IMR-90 (cell line): ENCODE data around the gene SYNE1. TPM values are rescaled to one million over a fixed set of nuclear protein-coding genes. Genes with fewer than 3 reads are reported as not detected.

ENCODE experiments used
- ATAC-seq: fragments of 200-7000 bp; cut with Tn5 transposase; 2 replicates; pipeline ENCODE4 v1.9.1; 2020; ENCODE audit warnings: low read depth, mild to moderate bottlenecking, moderate library complexity
- BruUV-seq: library from RNA; stranded (reverse); fragments of 400-500 nt; replicated peaks from 2 replicates; lab custom pipeline; 2021; lab: Mats Ljungman, UMichigan
- CTCF ChIA-PET: fragments of 300-600 bp; formaldehyde crosslinking; extraction: SDS; loops from one replicate; lab custom pipeline; 2021; ENCODE audit warnings: antibody characterized with exemption; lab: Yijun Ruan, JAX
- POLR2A ChIA-PET: fragments of 300-600 bp; sonication (Branson Sonifier 250); formaldehyde crosslinking; loops from one replicate; lab custom pipeline; 2022; ENCODE audit warnings: antibody characterized with exemption; ENCODE audit not compliant: unreplicated experiment; lab: Charles Lee
- DNase-seq: peaks from one replicate; pipeline ENCODE4 v3.0.0; 2013
- H2AFZ ChIP-seq: replicated peaks from 2 replicates; pipeline ENCODE3; 2013; ENCODE audit warnings: low read length, mild to moderate bottlenecking; ENCODE audit not compliant: poor library complexity
- H2AK5ac ChIP-seq: 2 replicates; pipeline ENCODE4 v1.6.1; 2013; ENCODE audit warnings: low read depth, low read length, inconsistent platforms
- H2AK9ac ChIP-seq: replicated peaks from 2 replicates; pipeline ENCODE3; 2013; ENCODE audit warnings: mild to moderate bottlenecking, low read depth, low read length, moderate library complexity; ENCODE audit not compliant: poor library complexity
- H2BK120ac ChIP-seq: 2 replicates; pipeline ENCODE4 v1.6.1; 2013; ENCODE audit warnings: low read depth, low read length, inconsistent platforms
- H2BK15ac ChIP-seq: 3 replicates; pipeline ENCODE4 v1.6.1; 2013; ENCODE audit warnings: low read depth, low read length, inconsistent platforms
- H2BK20ac ChIP-seq: 2 replicates; pipeline ENCODE4 v1.6.1; 2013; ENCODE audit warnings: low read depth, mild to moderate bottlenecking, inconsistent platforms, low read length, moderate library complexity
- H2BK5ac ChIP-seq: 2 replicates; pipeline ENCODE4 v1.6.1; 2013; ENCODE audit warnings: mild to moderate bottlenecking, low read depth, low read length, inconsistent platforms; ENCODE audit not compliant: poor library complexity, severe bottlenecking
- H3K14ac ChIP-seq: replicated peaks from 2 replicates; pipeline ENCODE4 v1.6.1; 2013; ENCODE audit warnings: low read depth, low read length, inconsistent platforms
- H3K18ac ChIP-seq: 2 replicates; pipeline ENCODE4 v1.6.1; 2013; ENCODE audit warnings: low read depth, low read length, control low read depth
- H3K23ac ChIP-seq: 2 replicates; pipeline ENCODE4 v1.6.1; 2013; ENCODE audit warnings: low read depth, low read length, inconsistent platforms
- H3K27ac ChIP-seq: 2 replicates; pipeline ENCODE4 v1.5.1; 2013; ENCODE audit warnings: mild to moderate bottlenecking, control low read depth, low read length; ENCODE audit not compliant: insufficient read depth
- H3K27me3 ChIP-seq: 2 replicates; pipeline ENCODE4 v1.6.1; 2013; ENCODE audit warnings: low read length; ENCODE audit not compliant: control insufficient read depth, insufficient read depth
- H3K36me3 ChIP-seq: 2 replicates; pipeline ENCODE4 v1.6.1; 2013; ENCODE audit warnings: low read length, mixed read lengths; ENCODE audit not compliant: control insufficient read depth, insufficient read depth
- H3K4ac ChIP-seq: 2 replicates; pipeline ENCODE4 v1.6.1; 2013; ENCODE audit warnings: low read depth, low read length, inconsistent platforms
- H3K4me1 ChIP-seq: 2 replicates; pipeline ENCODE4 v1.6.1; 2013; ENCODE audit warnings: low read length, mixed read lengths; ENCODE audit not compliant: control insufficient read depth, insufficient read depth
- H3K4me2 ChIP-seq: 2 replicates; pipeline ENCODE4 v1.6.1; 2013; ENCODE audit warnings: low read depth, mild to moderate bottlenecking, control low read depth, low read length, moderate library complexity
- H3K4me3 ChIP-seq: 2 replicates; pipeline ENCODE4 v1.5.1; 2013; ENCODE audit warnings: low read depth, mild to moderate bottlenecking, control low read depth, low read length, moderate library complexity; ENCODE audit not compliant: insufficient read depth
- H3K56ac ChIP-seq: 2 replicates; pipeline ENCODE4 v1.6.1; 2013; ENCODE audit warnings: low read length, inconsistent platforms; ENCODE audit not compliant: insufficient read depth; ENCODE audit errors: extremely low read depth
- H3K79me1 ChIP-seq, 2 experiments: 2 replicates each; pipeline ENCODE4 v1.6.1; 2013; ENCODE audit warnings: low read length in 2 of 2, inconsistent platforms in 1 of 2, low read depth in 1 of 2
- H3K9ac ChIP-seq: 2 replicates; pipeline ENCODE4 v1.6.1; 2013; ENCODE audit warnings: low read depth, low read length, control low read depth
- H3K9me1 ChIP-seq: 2 replicates; pipeline ENCODE4 v1.6.1; 2013; ENCODE audit warnings: low read length, inconsistent platforms; ENCODE audit not compliant: insufficient read depth
- H3K9me3 ChIP-seq: 2 replicates; pipeline ENCODE4 v1.6.1; 2013; ENCODE audit warnings: low read length; ENCODE audit not compliant: control insufficient read depth, insufficient read depth
- H4K20me1 ChIP-seq: 2 replicates; pipeline ENCODE4 v1.6.1; 2013; ENCODE audit warnings: low read length, inconsistent platforms; ENCODE audit not compliant: insufficient read depth
- H4K5ac ChIP-seq: 2 replicates; pipeline ENCODE4 v1.6.1; 2013; ENCODE audit warnings: mild to moderate bottlenecking, low read depth, low read length, control low read depth
- H4K8ac ChIP-seq, 2 experiments: 2 replicates each; pipeline ENCODE4 v1.6.1; 2013; ENCODE audit warnings: low read depth in 2 of 2, low read length in 2 of 2, control low read depth in 1 of 2, inconsistent platforms in 1 of 2
- H4K91ac ChIP-seq: 2 replicates; pipeline ENCODE4 v1.6.1; 2013; ENCODE audit warnings: low read depth, low read length, inconsistent platforms; ENCODE audit not compliant: insufficient read depth
- BHLHE40 ChIP-seq: fragments of 150-350 bp; IDR thresholded peaks from 2 replicates; pipeline ENCODE4 v1.6.1; 2016; ENCODE audit warnings: mild to moderate bottlenecking, low read depth, low read length
- CEBPB ChIP-seq: IDR thresholded peaks from 2 replicates; pipeline ENCODE4 v1.6.1; 2012; ENCODE audit warnings: low read depth, low read length, improper control_type of control experiment
- CHD1 ChIP-seq: IDR thresholded peaks from 2 replicates; pipeline ENCODE4 v1.6.1; 2012; ENCODE audit warnings: low read depth, low read length, improper control_type of control experiment
- FOS ChIP-seq: fragments of 150-350 bp; IDR thresholded peaks from 2 replicates; pipeline ENCODE4 v1.6.1; 2016; ENCODE audit warnings: low read depth, low read length
- MAFK ChIP-seq: IDR thresholded peaks from 2 replicates; pipeline ENCODE4 v1.6.1; 2012; ENCODE audit warnings: low read depth, low read length, improper control_type of control experiment
- MAZ ChIP-seq: IDR thresholded peaks from 2 replicates; pipeline ENCODE4 v1.6.1; 2012; ENCODE audit warnings: low read depth, mild to moderate bottlenecking, low read length, improper control_type of control experiment, moderate library complexity, borderline replicate concordance
- MXI1 ChIP-seq: IDR thresholded peaks from 2 replicates; pipeline ENCODE4 v1.6.1; 2012; ENCODE audit warnings: low read depth, mild to moderate bottlenecking, low read length, moderate library complexity, borderline replicate concordance
- NFE2L2 ChIP-seq: fragments of 150-350 bp; IDR thresholded peaks from 2 replicates; pipeline ENCODE4 v1.6.1; 2016; ENCODE audit warnings: low read depth, mild to moderate bottlenecking, low read length
- POLR2A ChIP-seq: IDR thresholded peaks from 2 replicates; pipeline ENCODE4 v1.6.1; 2012; ENCODE audit warnings: mild to moderate bottlenecking, low read depth, low read length
- RAD21 ChIP-seq: IDR thresholded peaks from 2 replicates; pipeline ENCODE4 v1.6.1; 2012; ENCODE audit warnings: low read length, improper control_type of control experiment
- RCOR1 ChIP-seq: IDR thresholded peaks from 2 replicates; pipeline ENCODE4 v1.6.1; 2012; ENCODE audit warnings: mild to moderate bottlenecking, low read length, improper control_type of control experiment; ENCODE audit not compliant: insufficient replicate concordance
- RFX5 ChIP-seq: IDR thresholded peaks from 2 replicates; pipeline ENCODE4 v1.8.0; 2012; ENCODE audit warnings: low read depth, mild to moderate bottlenecking, low read length, moderate library complexity
- SMC3 ChIP-seq: fragments of 150-350 bp; IDR thresholded peaks from 2 replicates; pipeline ENCODE4 v1.6.1; 2016; ENCODE audit warnings: low read depth, mild to moderate bottlenecking, antibody characterized with exemption, low read length, moderate library complexity
- WGBS, 2 experiments: methylation state at CpG; one replicate each; pipeline versions ENCODE4 v1.1.5 to v1.1.7; 2013; ENCODE audit warnings: missing lambda C conversion rate in 2 of 2; ENCODE audit not compliant: insufficient read length in 1 of 2; ENCODE audit errors: extremely low coverage in 2 of 2; 5-methylcytosine and 5-hydroxymethylcytosine counted together
- dilution Hi-C: fragments of 300-500 bp; cut with HindIII; formaldehyde crosslinking; loops from one replicate; pipeline ENCODE4 v1.14.3; 2018; ENCODE audit warnings: low sequenced_read_pairs; ENCODE audit not compliant: unreplicated experiment
- in situ Hi-C: fragments of 300-500 bp; cut with MboI; formaldehyde crosslinking; loops from 3 replicates; pipeline ENCODE4 v1.14.3; 2019; ENCODE audit warnings: low sequenced_read_pairs, inconsistent platforms, mixed read lengths
- intact Hi-C: fragments of 100-400 bp; cut with micrococcal nuclease; formaldehyde crosslinking; loops from 2 replicates; pipeline ENCODE4 v1.10.0; 2022
- polyA plus RNA-seq, 3 experiments: library from polyadenylated mRNA; depleted of rRNA; stranded (reverse); fragments of >200 nt; gene quantifications; 2 replicates each; pipeline ENCODE4 v1.2.3, GENCODE V29; 2012; ENCODE audit warnings: low replicate concordance in 1 of 3
- total RNA-seq: library from RNA; depleted of rRNA; stranded (reverse); fragments of >200 nt; gene quantifications from 2 replicates; pipeline ENCODE4 v1.2.3, GENCODE V29; 2012
- TF ChIP-seq, protein P1 (sequence below): fragments of 150-350 bp; IDR thresholded peaks from 2 replicates; pipeline ENCODE4 v1.6.1; 2016; ENCODE audit warnings: low read depth, mild to moderate bottlenecking, low read length, moderate library complexity, borderline replicate concordance
- TF ChIP-seq, protein P2 (sequence below): fragments of 150-350 bp; IDR thresholded peaks from 2 replicates; pipeline ENCODE4 v1.6.1; 2017; ENCODE audit warnings: mild to moderate bottlenecking, antibody characterized with exemption, low read length, low read depth
- TF ChIP-seq, protein P3 (sequence below): conservative IDR thresholded peaks from 2 replicates; pipeline ENCODE4 v1.5.1; 2012; ENCODE audit warnings: mild to moderate bottlenecking, low read depth, low read length, improper control_type of control experiment

The SYNE1 gene
- total and polyA plus RNA-seq, 2 of the 4 experiments (the other 2 are of a cell fraction) = 34.1 to 159 TPM

DNA sequence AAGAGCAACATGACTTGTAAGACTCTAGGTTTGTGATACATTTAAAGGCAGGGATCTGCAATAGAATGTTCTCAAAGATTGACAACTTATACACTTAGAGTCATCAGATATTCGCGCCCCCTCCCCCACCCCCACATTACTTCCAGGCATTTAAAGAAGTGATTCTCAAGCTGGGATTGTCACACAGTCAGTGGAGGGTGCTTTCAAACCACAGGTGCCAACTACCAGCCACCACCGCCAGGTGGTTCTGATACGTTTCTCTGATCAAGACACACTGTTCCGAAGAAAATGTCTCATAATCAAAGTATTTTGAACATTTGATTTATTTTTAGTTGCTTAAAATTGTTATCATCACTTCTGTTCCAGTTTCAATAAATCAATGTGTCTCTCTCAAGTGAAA, 472.2 kb downstream of the SYNE1 start:
- no peak overlapping the region for H4K91ac ChIP-seq
- ChIA-PET POLR2A (no interaction called here), CTCF (interaction anchor here (0.6 kb wide), 1 partner anchor 679 kb away, joined by 3 read pairs; no protein-coding TSS in a partner anchor)
- H3K56ac ChIP-seq = no peak overlapping the region
- no peak overlapping the region for H2BK5ac ChIP-seq
- H3K79me1 ChIP-seq = peaks cover 3 to 5% of the 10 kb centered on the region in 2 experiments; a peak in 2 of 4 replicates
- H2BK20ac ChIP-seq = no peak overlapping the region
- no peak overlapping the region for H3K14ac ChIP-seq
- no peaks in the 10 kb centered on the region for H3K27me3 ChIP-seq
- H3K36me3 ChIP-seq = peaks cover 17% of the 10 kb centered on the region
- H3K4ac ChIP-seq = no peak overlapping the region
- no peak for TF ChIP-seq MAFK
- TF ChIP-seq NFE2L2 = no peak
- TF ChIP-seq RAD21 = no peak
- no peak for TF ChIP-seq RFX5
- no peak for TF ChIP-seq RCOR1
- no peak for TF ChIP-seq MXI1
- no peak for TF ChIP-seq POLR2A
- no peak for TF ChIP-seq SMC3
- no peak for TF ChIP-seq CHD1
- TF ChIP-seq, protein P1, sequence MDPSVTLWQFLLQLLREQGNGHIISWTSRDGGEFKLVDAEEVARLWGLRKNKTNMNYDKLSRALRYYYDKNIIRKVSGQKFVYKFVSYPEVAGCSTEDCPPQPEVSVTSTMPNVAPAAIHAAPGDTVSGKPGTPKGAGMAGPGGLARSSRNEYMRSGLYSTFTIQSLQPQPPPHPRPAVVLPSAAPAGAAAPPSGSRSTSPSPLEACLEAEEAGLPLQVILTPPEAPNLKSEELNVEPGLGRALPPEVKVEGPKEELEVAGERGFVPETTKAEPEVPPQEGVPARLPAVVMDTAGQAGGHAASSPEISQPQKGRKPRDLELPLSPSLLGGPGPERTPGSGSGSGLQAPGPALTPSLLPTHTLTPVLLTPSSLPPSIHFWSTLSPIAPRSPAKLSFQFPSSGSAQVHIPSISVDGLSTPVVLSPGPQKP = no peak
- no peak for TF ChIP-seq MAZ
- no peak for TF ChIP-seq FOS
- TF ChIP-seq, protein P2, sequence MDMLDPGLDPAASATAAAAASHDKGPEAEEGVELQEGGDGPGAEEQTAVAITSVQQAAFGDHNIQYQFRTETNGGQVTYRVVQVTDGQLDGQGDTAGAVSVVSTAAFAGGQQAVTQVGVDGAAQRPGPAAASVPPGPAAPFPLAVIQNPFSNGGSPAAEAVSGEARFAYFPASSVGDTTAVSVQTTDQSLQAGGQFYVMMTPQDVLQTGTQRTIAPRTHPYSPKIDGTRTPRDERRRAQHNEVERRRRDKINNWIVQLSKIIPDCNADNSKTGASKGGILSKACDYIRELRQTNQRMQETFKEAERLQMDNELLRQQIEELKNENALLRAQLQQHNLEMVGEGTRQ = no peak
- TF ChIP-seq, protein P3, sequence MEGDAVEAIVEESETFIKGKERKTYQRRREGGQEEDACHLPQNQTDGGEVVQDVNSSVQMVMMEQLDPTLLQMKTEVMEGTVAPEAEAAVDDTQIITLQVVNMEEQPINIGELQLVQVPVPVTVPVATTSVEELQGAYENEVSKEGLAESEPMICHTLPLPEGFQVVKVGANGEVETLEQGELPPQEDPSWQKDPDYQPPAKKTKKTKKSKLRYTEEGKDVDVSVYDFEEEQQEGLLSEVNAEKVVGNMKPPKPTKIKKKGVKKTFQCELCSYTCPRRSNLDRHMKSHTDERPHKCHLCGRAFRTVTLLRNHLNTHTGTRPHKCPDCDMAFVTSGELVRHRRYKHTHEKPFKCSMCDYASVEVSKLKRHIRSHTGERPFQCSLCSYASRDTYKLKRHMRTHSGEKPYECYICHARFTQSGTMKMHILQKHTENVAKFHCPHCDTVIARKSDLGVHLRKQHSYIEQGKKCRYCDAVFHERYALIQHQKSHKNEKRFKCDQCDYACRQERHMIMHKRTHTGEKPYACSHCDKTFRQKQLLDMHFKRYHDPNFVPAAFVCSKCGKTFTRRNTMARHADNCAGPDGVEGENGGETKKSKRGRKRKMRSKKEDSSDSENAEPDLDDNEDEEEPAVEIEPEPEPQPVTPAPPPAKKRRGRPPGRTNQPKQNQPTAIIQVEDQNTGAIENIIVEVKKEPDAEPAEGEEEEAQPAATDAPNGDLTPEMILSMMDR = no peak
- TF ChIP-seq CEBPB = no peak
- no peak for TF ChIP-seq BHLHE40
- no TSS peak for BruUV-seq
- DNase-seq (no peak), ATAC-seq (no peak)
- no peak overlapping the region for H2AFZ ChIP-seq
- no peak overlapping the region for H3K23ac ChIP-seq
- H4K5ac ChIP-seq = no peak overlapping the region
- H2AK5ac ChIP-seq = no peak overlapping the region
- dilution Hi-C loops (no loop called here), in situ Hi-C loops (no loop called here), intact Hi-C loops (no loop called here)
- H2BK15ac ChIP-seq = no peak overlapping the region
- H3K27ac ChIP-seq = no peak overlapping the region
- no peak overlapping the region for H2AK9ac ChIP-seq
- H3K9me3 ChIP-seq = no peaks in the 10 kb centered on the region
- H3K18ac ChIP-seq = no peak overlapping the region
- H3K9ac ChIP-seq = no peak overlapping the region
- H3K4me3 ChIP-seq = no peak overlapping the region
- H2BK120ac ChIP-seq = no peak overlapping the region
- WGBS, 2 experiments = no CpG with 5 or more reads among the region's 5 CpGs
- H3K9me1 ChIP-seq = peaks cover 7% of the 10 kb centered on the region; the same call in 1 of the 2 replicates
- H4K20me1 ChIP-seq = no peaks in the 10 kb centered on the region
- no peak overlapping the region for H3K4me2 ChIP-seq
- H4K8ac ChIP-seq = no peak overlapping the region
- H3K4me1 ChIP-seq = peaks cover 4% of the 10 kb centered on the region
